H7 (cell line): ENCODE results near the gene DRC1. TPM values are rescaled to one million over a fixed set of nuclear protein-coding genes. Genes with fewer than 3 reads are reported as not detected.

Source experiments
- DNase-seq: peaks from one replicate; pipeline ENCODE4 v3.0.0; 2012
- H3K27me3 ChIP-seq: 2 replicates; pipeline ENCODE4 v1.6.0; 2011; ENCODE audit warnings: mild to moderate bottlenecking, low read length; ENCODE audit not compliant: control insufficient read depth, insufficient read depth
- H3K36me3 ChIP-seq: replicated peaks from 2 replicates; pipeline ENCODE4 v1.5.1; 2011; ENCODE audit warnings: low read length; ENCODE audit not compliant: control insufficient read depth, insufficient read depth
- H3K4me3 ChIP-seq: 2 replicates; pipeline ENCODE4 v1.5.1; 2011; ENCODE audit warnings: low read depth, mild to moderate bottlenecking, control low read depth, low read length, moderate library complexity; ENCODE audit not compliant: insufficient read depth
- total RNA-seq: library from RNA; depleted of rRNA; stranded (reverse); fragments of >200 nt; shearing (Covaris generic); gene quantifications from 2 replicates; pipeline ENCODE4 v1.2.3, GENCODE V29; 2014

Gene DRC1
- total RNA-seq, 1 experiment from 2014 or later = 0.07 TPM

DNA sequence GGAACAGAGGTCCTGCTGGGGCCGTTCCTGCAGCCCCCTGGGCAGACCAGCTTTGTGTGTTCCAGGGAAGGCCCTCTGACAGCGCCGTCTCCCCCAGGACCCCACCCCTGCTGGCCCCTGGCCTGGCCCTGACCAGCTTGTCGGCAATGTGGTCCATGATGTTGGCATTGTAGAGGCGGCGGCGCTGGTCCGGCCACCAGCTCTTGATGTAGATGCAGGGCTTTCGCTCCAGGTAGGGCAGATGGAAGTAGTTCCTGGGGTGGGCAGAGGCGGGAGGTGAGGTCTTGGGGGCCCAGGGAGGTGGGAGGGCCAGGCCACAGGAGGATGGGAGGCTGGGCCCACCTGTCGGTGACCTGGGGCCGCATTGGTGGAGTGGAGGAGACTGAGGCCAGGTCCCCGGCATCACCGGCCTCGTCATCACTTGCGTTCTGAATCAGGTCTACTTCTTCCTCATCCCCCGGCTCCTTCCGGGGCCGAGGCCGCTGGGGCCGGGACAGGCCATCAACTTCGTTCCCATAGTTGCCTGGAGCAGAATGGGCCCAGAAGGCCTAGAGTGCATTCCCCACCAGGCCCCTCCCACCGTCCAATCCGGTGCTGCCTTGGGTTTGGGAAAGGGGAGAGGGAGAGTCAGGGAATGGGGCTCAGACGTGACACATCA lies 77.5 kb downstream of the DRC1 start:
- peak; percentile 58 for DNase-seq

DNA sequence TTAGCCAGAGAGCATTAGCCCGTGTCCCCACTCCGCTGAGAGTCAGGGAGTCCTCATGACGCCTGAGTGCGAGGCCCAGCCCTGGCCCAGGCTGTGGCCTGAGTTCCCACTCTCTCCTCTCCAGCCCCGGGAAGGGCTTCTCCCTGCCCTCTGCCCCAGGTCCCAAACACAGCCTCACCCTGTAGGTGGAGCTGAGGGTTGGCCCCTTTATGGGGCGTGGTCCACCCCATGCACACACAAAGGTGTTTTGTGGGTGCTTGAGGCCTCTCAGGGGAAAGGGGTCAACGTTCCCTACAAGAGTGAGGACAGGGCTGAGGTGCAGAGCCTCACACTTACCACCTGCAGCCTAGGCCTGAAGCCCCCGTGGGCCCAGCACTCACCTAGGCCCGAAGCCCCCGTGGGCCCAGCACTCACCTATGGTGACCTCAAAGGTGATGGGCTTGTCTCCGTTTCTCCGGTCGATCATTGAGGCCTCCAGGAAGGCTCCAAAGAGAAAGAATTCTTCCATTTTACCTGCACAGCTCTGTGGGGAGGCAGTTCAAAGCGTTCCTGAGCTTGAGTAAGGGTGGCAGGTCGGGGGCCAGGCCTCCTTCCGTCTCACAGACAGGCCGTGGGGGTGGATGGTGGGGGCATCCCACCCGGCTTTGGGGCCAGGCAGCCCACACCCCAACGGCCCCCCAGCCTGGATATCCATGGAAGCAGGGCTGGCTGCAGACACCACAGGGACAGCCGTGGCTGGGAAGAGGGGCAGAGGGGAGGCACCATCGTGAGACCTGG lies 78.3 kb downstream of the DRC1 start:
- Histone ChIP-seq H3K27me3 (no peaks in the 10 kb centered on the region), H3K36me3 (no peaks in the 10 kb centered on the region), H3K4me3 (no peak overlapping the region)
- DNase-seq = peak; percentile 50

More for the DNA sequence above, 77.5 kb downstream of the DRC1 start:
- Histone ChIP-seq H3K4me3 (no peak overlapping the region), H3K27me3 (no peaks in the 10 kb centered on the region), H3K36me3 (no peaks in the 10 kb centered on the region)

DNA sequence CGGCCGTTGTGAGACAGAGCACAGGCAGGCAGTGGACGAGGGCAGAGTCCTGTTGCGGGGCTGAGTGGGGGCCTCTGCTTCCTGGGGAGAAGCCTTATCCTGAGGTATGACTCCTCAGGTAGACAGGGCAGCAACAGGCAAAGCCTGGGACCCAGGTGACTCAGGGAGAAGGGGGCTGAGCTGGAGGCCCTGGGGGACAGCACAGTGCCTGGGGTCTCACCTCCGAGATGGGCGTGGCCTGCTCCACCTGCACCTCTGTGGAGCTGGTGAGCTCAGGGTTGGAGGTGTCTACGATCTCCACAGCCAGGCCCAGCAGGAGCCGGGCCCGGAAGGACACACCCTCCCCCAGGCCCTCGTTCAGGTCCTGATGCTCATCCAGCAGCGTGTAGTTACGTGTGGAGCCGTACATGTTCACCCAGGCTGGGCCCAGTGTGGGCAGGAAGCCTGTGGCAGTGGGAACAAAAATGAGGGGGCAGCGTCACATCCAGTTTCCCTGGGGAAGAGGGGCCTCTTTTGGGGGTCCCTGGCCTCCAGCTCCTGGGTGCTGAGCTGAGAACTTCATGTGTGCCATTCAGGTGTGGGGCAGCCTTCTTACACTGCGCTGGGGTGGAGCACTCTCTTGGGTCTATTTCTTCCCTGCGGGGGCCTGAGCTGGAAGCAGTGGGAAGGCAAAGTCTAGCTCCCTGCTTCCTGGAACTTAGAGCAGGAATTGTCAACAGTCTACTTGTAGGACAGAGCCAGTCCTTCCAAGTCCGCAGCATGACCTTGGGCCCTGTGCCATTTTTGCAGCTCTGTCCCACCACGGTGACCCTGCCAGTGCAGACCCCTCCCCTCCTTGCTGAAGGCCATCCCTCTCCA lies 79.1 kb downstream of the DRC1 start:
- Histone ChIP-seq H3K36me3 (no peaks in the 10 kb centered on the region), H3K27me3 (no peaks in the 10 kb centered on the region), H3K4me3 (no peak overlapping the region)
- DNase-seq = peak; percentile 46

DNA sequence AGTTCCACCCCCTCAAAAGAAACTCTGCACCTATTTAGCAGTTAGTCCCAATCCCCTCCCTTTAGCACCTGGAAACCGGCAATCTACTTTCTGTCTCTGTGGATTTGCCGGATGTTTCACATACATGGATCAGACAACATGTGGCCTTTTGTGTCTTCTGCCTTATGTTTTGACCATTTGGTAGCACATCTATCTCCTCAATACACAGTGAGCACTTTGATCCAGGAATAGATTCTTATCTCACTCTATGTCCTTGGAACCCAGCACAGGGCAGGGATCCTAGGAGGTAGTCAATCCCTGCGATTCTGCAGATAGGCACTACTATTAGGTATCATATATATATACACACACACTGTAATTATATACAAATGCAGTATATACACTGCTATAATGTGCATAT lies 80.0 kb downstream of the DRC1 start:
- Histone ChIP-seq H3K36me3 (no peaks in the 10 kb centered on the region), H3K27me3 (no peaks in the 10 kb centered on the region), H3K4me3 (no peak overlapping the region)
- DNase-seq = no peak

DNA sequence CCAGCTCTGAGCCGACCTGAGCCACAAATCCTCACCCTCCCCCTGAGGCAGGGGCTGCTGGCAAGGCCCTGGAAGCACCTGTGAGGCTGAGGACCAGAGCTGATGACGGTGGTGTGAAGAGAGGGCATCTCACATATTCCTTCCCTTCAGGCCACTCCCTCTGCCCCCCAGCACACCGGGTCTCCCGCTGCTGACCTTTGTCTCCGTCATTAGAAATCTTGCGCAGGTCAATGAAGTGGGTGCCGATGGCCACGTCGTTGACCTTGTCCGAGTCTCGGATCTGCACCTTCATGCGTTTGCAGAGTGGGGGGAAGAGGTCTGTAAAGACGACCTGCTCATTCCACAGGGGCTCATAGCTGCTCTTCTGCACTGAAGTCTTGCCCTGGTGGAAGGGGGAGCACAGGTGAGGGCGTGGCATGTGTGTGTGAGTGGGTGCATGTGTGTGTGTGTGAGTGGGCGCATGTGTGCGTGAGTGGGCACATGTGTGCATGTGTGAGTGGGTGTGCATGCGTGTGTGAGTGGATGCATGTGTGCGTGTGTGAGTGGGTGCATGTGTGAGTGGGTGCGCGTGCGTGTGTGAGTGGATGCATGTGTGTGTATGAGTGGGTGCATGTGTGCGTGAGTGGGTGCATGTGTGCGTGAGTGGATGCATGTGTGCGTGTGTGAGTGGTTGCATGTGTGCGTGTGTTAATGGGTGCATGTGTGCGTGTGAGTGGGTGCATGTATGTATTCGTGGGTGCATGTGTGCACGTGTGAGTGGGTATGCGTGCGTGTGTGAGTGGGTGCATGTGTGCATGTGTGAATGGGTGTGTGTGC lies 80.7 kb downstream of the DRC1 start:
- peak; percentile 43 for DNase-seq
- Histone ChIP-seq H3K36me3 (no peaks in the 10 kb centered on the region), H3K4me3 (no peak overlapping the region), H3K27me3 (no peaks in the 10 kb centered on the region)

DNA sequence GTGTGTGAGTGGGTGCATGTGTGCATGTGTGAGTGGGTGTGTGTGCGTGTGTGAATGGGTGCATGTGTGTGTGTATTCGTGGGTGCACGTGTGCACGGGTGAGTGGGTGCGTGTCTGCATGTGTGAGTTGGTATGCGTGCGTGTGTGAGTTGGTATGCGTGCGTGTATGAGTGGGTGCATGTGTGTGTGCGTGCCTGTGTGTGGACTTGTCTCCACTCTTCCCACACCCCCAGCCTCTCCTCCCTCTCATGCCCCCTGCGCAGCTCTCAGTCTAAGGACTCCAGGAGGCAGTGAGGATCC lies 81.3 kb downstream of the DRC1 start:
- no peak for DNase-seq
- no peaks in the 10 kb centered on the region for H3K27me3 ChIP-seq
- no peaks in the 10 kb centered on the region for H3K36me3 ChIP-seq
- H3K4me3 ChIP-seq = no peak overlapping the region

DNA sequence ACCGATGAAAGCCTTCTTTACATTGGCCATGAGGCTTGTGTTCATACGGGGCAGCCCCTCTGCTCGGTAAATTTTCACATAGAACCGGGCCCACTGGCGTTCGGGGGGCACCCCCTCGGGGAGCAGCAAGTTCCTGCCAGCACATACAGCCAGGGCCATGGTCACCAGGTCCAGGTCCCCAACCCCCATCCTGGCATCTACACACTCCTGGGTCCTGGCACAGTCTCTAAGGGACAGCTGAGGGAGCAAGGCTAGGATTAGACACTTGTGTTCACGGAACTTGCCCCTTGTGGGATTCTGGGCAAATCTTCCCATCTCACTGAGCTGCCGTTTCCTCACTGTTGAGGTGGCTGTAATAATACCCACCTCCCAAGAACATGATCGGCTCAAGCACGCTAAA lies 81.8 kb downstream of the DRC1 start:
- H3K4me3 ChIP-seq = no peak overlapping the region
- DNase-seq = no peak
- no peaks in the 10 kb centered on the region for H3K27me3 ChIP-seq
- no peaks in the 10 kb centered on the region for H3K36me3 ChIP-seq

DNA sequence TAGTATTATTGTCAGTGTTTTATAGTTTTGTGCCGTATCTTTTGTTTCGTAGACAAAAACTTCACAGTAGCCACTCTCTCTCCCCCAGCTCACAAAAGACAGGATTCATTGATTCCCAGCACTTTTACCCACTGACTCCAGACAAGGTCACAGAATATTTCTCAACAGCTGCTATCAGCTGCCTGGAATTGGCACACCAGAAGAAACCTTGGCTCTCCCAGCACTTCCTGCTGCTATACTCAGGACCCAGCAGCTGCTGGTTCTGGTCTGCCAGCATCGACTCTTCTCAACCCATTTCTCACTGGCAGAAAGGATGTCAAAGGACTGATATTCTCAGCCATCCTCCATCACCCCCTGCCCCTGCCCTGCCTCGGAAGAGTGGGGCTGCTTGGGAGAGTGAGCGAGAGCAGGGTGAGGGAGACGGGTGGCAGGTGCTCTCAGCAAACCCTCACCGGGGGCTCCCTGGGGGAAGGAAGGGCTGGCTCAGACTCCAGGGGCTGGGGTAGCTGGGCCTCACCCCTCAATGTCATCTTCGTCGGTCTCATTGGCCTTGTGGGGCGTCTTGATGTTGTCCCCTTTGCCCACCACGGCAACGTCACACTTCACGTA lies 82.3 kb downstream of the DRC1 start:
- no peak overlapping the region for H3K4me3 ChIP-seq
- H3K36me3 ChIP-seq = no peaks in the 10 kb centered on the region
- peak; percentile 37 for DNase-seq
- no peaks in the 10 kb centered on the region for H3K27me3 ChIP-seq

DNA sequence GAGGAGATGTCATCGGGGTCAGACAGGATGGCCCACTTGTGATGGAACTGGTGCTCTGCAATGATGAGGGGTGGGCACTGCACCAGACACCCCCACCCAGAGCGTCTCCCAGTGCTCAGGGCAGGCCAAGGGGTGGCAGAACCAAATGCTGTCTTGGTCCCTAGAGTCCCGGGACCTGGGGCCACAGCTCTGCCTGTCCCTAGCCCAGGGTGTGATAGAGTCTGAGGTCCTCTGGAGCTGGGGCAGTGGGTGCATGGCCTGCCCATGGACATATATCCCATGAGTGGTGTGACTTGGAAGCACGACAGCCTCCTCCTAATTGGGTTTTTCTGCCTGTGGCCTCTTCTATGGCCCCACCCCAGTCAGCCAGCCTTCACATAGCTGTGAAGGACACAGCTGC lies 82.9 kb downstream of the DRC1 start:
- H3K4me3 ChIP-seq = no peak overlapping the region
- H3K36me3 ChIP-seq = no peaks in the 10 kb centered on the region
- H3K27me3 ChIP-seq = no peaks in the 10 kb centered on the region
- no peak for DNase-seq

DNA sequence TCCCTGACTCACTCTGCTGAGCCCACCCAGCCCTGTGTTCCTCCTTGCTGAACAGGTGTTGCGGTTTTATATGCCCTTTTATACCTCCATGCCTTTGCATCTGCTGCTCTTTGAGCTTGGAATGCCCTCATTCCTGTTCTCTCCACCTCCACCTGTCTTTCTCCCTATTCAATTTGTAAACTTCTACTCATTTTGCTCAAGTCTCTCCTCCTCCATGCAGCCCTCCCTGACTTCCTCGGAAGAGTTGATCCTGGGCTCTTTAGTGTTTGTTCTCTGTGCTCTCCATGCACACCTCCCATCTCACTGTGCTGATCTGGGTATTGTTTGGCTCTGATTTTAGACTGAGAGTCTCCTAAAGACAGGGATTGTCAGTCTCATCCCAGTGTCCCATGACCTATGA lies 83.4 kb downstream of the DRC1 start:
- no peaks in the 10 kb centered on the region for H3K27me3 ChIP-seq
- no peak overlapping the region for H3K4me3 ChIP-seq
- H3K36me3 ChIP-seq = no peaks in the 10 kb centered on the region
- no peak for DNase-seq

DNA sequence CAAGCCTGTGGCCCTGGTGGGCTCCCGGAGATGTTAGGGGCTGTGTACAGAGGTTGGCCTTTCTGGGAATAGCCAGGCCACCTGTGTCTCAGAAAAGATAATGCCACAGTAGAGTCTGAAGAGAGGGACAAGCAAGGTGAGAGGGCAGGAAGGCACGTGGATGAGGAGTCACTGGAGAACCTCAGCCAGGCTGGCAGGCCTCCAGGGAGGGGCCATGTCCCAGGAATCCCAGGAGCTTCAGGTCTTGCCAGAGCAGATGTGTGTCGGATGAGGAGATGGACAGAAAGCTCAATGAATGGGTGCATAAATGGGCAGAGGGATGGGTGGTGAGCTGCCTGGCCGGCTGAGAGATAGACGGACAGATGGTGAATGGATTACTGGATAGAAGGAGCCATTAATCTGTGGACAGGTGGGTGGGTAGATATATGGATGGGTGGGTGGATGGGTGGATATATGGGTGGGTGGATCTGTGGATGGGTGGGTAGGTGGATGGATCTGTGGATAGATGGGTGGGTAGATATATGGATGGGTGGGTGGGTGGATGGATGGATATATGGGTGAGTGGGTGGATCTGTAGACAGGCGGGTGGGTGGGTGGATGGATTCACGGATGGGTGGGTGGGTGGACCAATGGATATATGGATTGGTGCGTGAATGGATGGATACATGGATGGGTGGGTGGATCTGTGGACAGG lies 84.2 kb downstream of the DRC1 start:
- H3K4me3 ChIP-seq = no peak overlapping the region
- DNase-seq = no peak
- H3K36me3 ChIP-seq = no peaks in the 10 kb centered on the region
- H3K27me3 ChIP-seq = no peaks in the 10 kb centered on the region

DNA sequence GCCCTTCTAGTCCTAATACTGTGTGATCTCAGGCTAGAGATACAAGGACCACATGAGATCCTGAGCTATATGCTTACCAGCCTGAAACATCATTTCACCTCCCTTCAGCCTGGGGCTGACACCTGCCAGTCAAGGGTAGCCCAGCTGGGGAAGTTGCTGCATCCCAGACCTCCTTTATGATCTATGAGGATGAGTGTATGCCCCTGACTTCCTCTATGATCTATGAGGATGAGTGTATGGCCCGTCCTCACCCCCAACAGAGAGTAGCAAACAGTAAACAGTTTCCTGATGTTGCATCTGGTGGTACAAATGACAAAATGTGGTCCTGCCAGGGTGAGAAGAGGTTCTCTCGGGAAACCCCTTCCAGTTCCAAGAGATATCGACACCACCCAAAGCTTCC lies 85.1 kb downstream of the DRC1 start:
- no peak for DNase-seq
- no peak overlapping the region for H3K4me3 ChIP-seq
- H3K27me3 ChIP-seq = no peaks in the 10 kb centered on the region
- H3K36me3 ChIP-seq = no peaks in the 10 kb centered on the region

DNA sequence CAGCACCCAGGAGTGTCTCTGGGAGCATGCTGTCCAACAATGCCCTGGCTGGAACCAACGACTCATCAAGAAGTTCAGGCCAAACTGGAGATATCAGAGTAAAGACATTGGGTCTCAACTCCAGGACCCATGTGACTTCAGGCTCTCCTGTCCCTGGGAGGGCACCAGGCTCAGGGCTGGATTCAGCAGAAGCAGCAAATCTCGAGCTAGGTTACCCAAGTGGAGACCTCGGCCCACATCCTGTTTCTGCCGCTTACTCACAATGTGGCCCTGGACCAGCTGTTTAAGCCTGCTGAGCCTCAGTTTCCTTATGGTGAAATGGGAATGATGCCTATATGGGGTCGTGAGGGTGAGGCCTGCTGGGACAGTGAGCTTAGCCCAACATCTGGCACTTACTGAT lies 85.5 kb downstream of the DRC1 start:
- H3K27me3 ChIP-seq = no peaks in the 10 kb centered on the region
- no peaks in the 10 kb centered on the region for H3K36me3 ChIP-seq
- H3K4me3 ChIP-seq = no peak overlapping the region
- no peak for DNase-seq
